ENCODE data around the gene HS3ST2. TPM values are rescaled to one million over a fixed set of nuclear protein-coding genes. Genes with fewer than 3 reads are reported as not detected.
A peak's percentile ranks its signal among the peaks of the same experiment; 100 is the strongest.
"Not testable (repeated sequence)": the region's sequence is repeated elsewhere in the genome, so short reads cannot be mapped to it uniquely, and the experiment has no call there.

The HS3ST2 gene
- total RNA-seq, 1 experiment from 2014 or later, result 0.14 TPM

- H3K9me3 Mint-ChIP-seq (ENCODE audit: unreplicated experiment), result no peaks in the 10 kb centered on the region
- no peak for DNase-seq (ENCODE audit: unreplicated experiment)
- intact Hi-C loops (cut with micrococcal nuclease), result no loop called here
- POLR2A ChIA-PET, result no interaction called here
- H3K36me3 Mint-ChIP-seq (ENCODE audit: insufficient read depth, unreplicated experiment), result no peaks in the 10 kb centered on the region
- H3K4me3 Mint-ChIP-seq (ENCODE audit: unreplicated experiment), result no peak overlapping the region
- CTCF ChIA-PET, result interaction anchor here (1.2 kb wide), 1 partner anchor 10 kb away, joined by 4 read pairs; no protein-coding TSS in a partner anchor
- H3K4me1 Mint-ChIP-seq (ENCODE audit: insufficient read depth, unreplicated experiment), result no peaks in the 10 kb centered on the region
- peaks cover 45% of the 10 kb centered on the region for H3K27me3 Mint-ChIP-seq (ENCODE audit: insufficient read depth, unreplicated experiment)
- no peak overlapping the region for H3K27ac Mint-ChIP-seq (ENCODE audit: low read depth, unreplicated experiment)
- TF ChIP-seq CTCF (IDR thresholded peaks at IDR 0.05; ENCODE audit: unreplicated experiment), result no peak
- no TSS peak for BruUV-seq (replicated peaks)
These were observed 120.8 kb downstream of the HS3ST2 start for GRCh38 chr16:22934786-22935185.

GRCh38 chr16:22937169-22937568 is 123.2 kb downstream of the HS3ST2 start:
- CTCF ChIA-PET, result interaction anchor here (0.6 to 1.1 kb wide), 3 partner anchors 33 to 247 kb away, joined by 6 to 7 read pairs (median 6); no protein-coding TSS in a partner anchor
- DNase-seq (ENCODE audit: unreplicated experiment), result peak; percentile 86

GRCh38 chr16:22938647-22939046 is 124.7 kb downstream of the HS3ST2 start:
- H3K36me3 Mint-ChIP-seq (ENCODE audit: insufficient read depth, unreplicated experiment), result no peaks in the 10 kb centered on the region
- H3K4me1 Mint-ChIP-seq (ENCODE audit: insufficient read depth, unreplicated experiment), result no peaks in the 10 kb centered on the region
- BruUV-seq (replicated peaks), result no TSS peak
- CTCF ChIA-PET, result no interaction called here
- intact Hi-C loops (cut with micrococcal nuclease), result no loop called here
- POLR2A ChIA-PET, result no interaction called here
- TF ChIP-seq CTCF (IDR thresholded peaks at IDR 0.05; ENCODE audit: unreplicated experiment), result no peak
- no peaks in the 10 kb centered on the region for H3K9me3 Mint-ChIP-seq (ENCODE audit: unreplicated experiment)
- no peak overlapping the region for H3K27ac Mint-ChIP-seq (ENCODE audit: low read depth, unreplicated experiment)
- peak; percentile 2 for DNase-seq (ENCODE audit: unreplicated experiment)
- no peak overlapping the region for H3K4me3 Mint-ChIP-seq (ENCODE audit: unreplicated experiment)
- H3K27me3 Mint-ChIP-seq (ENCODE audit: insufficient read depth, unreplicated experiment), result peaks cover 34% of the 10 kb centered on the region

More at GRCh38 chr16:22937169-22937568, 123.2 kb downstream of the HS3ST2 start:
- Mint-ChIP-seq H3K36me3 (ENCODE audit: insufficient read depth, unreplicated experiment) (no peaks in the 10 kb centered on the region), H3K27ac (ENCODE audit: low read depth, unreplicated experiment) (no peak overlapping the region), H3K4me1 (ENCODE audit: insufficient read depth, unreplicated experiment) (no peaks in the 10 kb centered on the region), H3K4me3 (ENCODE audit: unreplicated experiment) (no peak overlapping the region), H3K9me3 (ENCODE audit: unreplicated experiment) (no peaks in the 10 kb centered on the region), H3K27me3 (ENCODE audit: insufficient read depth, unreplicated experiment) (peaks cover 34% of the 10 kb centered on the region)
- intact Hi-C loops (cut with micrococcal nuclease), result no loop called here
- POLR2A ChIA-PET, result interaction anchor here (0.6 kb wide), 1 partner anchor 23 kb away, joined by 4 read pairs; no protein-coding TSS in a partner anchor
- no peak for TF ChIP-seq CTCF (IDR thresholded peaks at IDR 0.05; ENCODE audit: unreplicated experiment)
- no TSS peak for BruUV-seq (replicated peaks)

GRCh38 chr16:22939744-22940363 is 125.9 kb downstream of the HS3ST2 start:
- CTCF ChIA-PET, result not testable (repeated sequence)

More at GRCh38 chr16:22939744-22940363, 125.9 kb downstream of the HS3ST2 start:
- POLR2A ChIA-PET; H3K36me3 Mint-ChIP-seq (ENCODE audit: insufficient read depth, unreplicated experiment); H3K27ac Mint-ChIP-seq (ENCODE audit: low read depth, unreplicated experiment); H3K9me3 Mint-ChIP-seq (ENCODE audit: unreplicated experiment); intact Hi-C loops (cut with micrococcal nuclease); H3K4me1 Mint-ChIP-seq (ENCODE audit: insufficient read depth, unreplicated experiment); H3K4me3 Mint-ChIP-seq (ENCODE audit: unreplicated experiment); BruUV-seq (replicated peaks): not testable (repeated sequence)
- peaks cover 37% of the 10 kb centered on the region for H3K27me3 Mint-ChIP-seq (ENCODE audit: insufficient read depth, unreplicated experiment)
- DNase-seq (ENCODE audit: unreplicated experiment), result peak; percentile 44
